ENCODE measurements around the gene MT1A. TPM values are rescaled to one million over a fixed set of nuclear protein-coding genes. Genes with fewer than 3 reads are reported as not detected.
"Not testable (repeated sequence)": the region's sequence is repeated elsewhere in the genome, so short reads cannot be mapped to it uniquely, and the experiment has no call there.

Gene MT1A
- total RNA-seq, 1 donor from 2014 or later, result not detected

GRCh38 chr16:56669005-56669839, 30.8 kb downstream of the MT1A start, which contains the start of gene MT1H:
Gene MT1H (plus strand): TSS chr16:56669814. CDS start chr16:56669885, 71 bp downstream.
- no peak within 1 kb of the TSS for H3K27ac Mint-ChIP-seq
- peaks cover 2% of the 10 kb centered on the region for H3K4me1 Mint-ChIP-seq
- H3K4me3 Mint-ChIP-seq, result peak within 1 kb of the TSS; percentile 40
- DNase-seq, result no peak
- no peaks in the 10 kb centered on the region for H3K9me3 Mint-ChIP-seq
- ATAC-seq (ENCODE audit: low read depth), result no peak
- no peaks in the 10 kb centered on the region for H3K36me3 Mint-ChIP-seq (ENCODE audit: low read depth)
- no peak for TF ChIP-seq CTCF (IDR thresholded peaks at IDR 0.05)
- intact Hi-C loops (cut with micrococcal nuclease), result no loop called here
- peaks cover 79% of the 10 kb centered on the region for H3K27me3 Mint-ChIP-seq
- CTCF ChIA-PET, result interaction anchor here (0.9 kb wide), 1 partner anchor 33 kb away, joined by 3 read pairs; no protein-coding TSS in a partner anchor
- POLR2A ChIA-PET, result no interaction called here

- Mint-ChIP-seq H3K4me3 (peak overlapping the region; percentile 40), H3K36me3 (ENCODE audit: low read depth) (no peaks in the 10 kb centered on the region), H3K27me3 (peaks cover 82% of the 10 kb centered on the region), H3K4me1 (peaks cover 2% of the 10 kb centered on the region), H3K9me3 (no peaks in the 10 kb centered on the region), H3K27ac (no peak overlapping the region)
- POLR2A ChIA-PET, result no interaction called here
- CTCF ChIA-PET, result interaction anchor here (0.9 kb wide), 1 partner anchor 32 kb away, joined by 3 read pairs; no protein-coding TSS in a partner anchor
- ATAC-seq (ENCODE audit: low read depth) (no peak), DNase-seq (no peak)
- intact Hi-C loops (cut with micrococcal nuclease), result loop anchor here (5.0 kb wide), 1 partner anchor 38 kb away; the partner anchor contains the start of gene MT1M
- TF ChIP-seq CTCF (IDR thresholded peaks at IDR 0.05), result no peak
Observed at GRCh38 chr16:56669840-56670619, 31.6 kb downstream of the MT1A start.

- ChIA-PET POLR2A (no interaction called here), CTCF (no interaction called here)
- Mint-ChIP-seq H3K4me3 (no peak overlapping the region), H3K9me3 (no peaks in the 10 kb centered on the region), H3K27ac (no peak overlapping the region), H3K4me1 (peaks cover 6% of the 10 kb centered on the region), H3K36me3 (ENCODE audit: low read depth) (no peaks in the 10 kb centered on the region), H3K27me3 (peaks cover 82% of the 10 kb centered on the region)
- TF ChIP-seq CTCF (IDR thresholded peaks at IDR 0.05), result no peak
- ATAC-seq (ENCODE audit: low read depth), result no peak
- intact Hi-C loops (cut with micrococcal nuclease), result loop anchor here (5.0 kb wide), 1 partner anchor 38 kb away; the partner anchor contains the start of gene MT1M
- DNase-seq, result no peak
Observed at GRCh38 chr16:56670620-56670934, 32.1 kb downstream of the MT1A start.

GRCh38 chr16:56671691-56672090, 33.2 kb downstream of the MT1A start:
- ATAC-seq (ENCODE audit: low read depth); H3K9me3 Mint-ChIP-seq; H3K27ac Mint-ChIP-seq; H3K36me3 Mint-ChIP-seq (ENCODE audit: low read depth); DNase-seq; H3K4me3 Mint-ChIP-seq; POLR2A ChIA-PET: not testable (repeated sequence)
- intact Hi-C loops (cut with micrococcal nuclease), result loop anchor here (5.0 kb wide), 1 partner anchor 39 kb away; the partner anchor contains the start of gene MT1M
- CTCF ChIA-PET, result interaction anchor here (0.7 kb wide), 1 partner anchor 30 kb away, joined by 3 read pairs; no protein-coding TSS in a partner anchor
- Mint-ChIP-seq H3K27me3 (peaks cover 74% of the 10 kb centered on the region), H3K4me1 (peaks cover 11% of the 10 kb centered on the region)

- POLR2A ChIA-PET, H3K4me3 Mint-ChIP-seq: not testable (repeated sequence)
Observed at GRCh38 chr16:56672171-56672570, 33.7 kb downstream of the MT1A start.

More at GRCh38 chr16:56672171-56672570, 33.7 kb downstream of the MT1A start:
- H3K9me3 Mint-ChIP-seq; H3K27ac Mint-ChIP-seq; DNase-seq; H3K36me3 Mint-ChIP-seq (ENCODE audit: low read depth); ATAC-seq (ENCODE audit: low read depth): not testable (repeated sequence)
- intact Hi-C loops (cut with micrococcal nuclease), result loop anchor here (5.0 kb wide), 1 partner anchor 40 kb away; the partner anchor contains the start of gene MT1M
- CTCF ChIA-PET, result interaction anchor here (0.7 to 1.4 kb wide), 3 partner anchors 30 to 159 kb away, joined by 3 to 4 read pairs (median 4); no protein-coding TSS in a partner anchor
- H3K4me1 Mint-ChIP-seq, result peaks cover 11% of the 10 kb centered on the region
- H3K27me3 Mint-ChIP-seq, result peaks cover 71% of the 10 kb centered on the region
